Stimulated activated naive CD8-positive, alpha-beta T cell treated with anti-CD3 and anti-CD28 coated beads, Interleukin-15, Interleukin-2, amounts not matched to agents 100 ng/mL and 50 ng/mL, for 24 hours (primary cell): ENCODE measurements around the gene SMG5.

ENCODE experiments used
- H3K27ac Mint-ChIP-seq: one replicate; pipeline ENCODE4 v1.8.0; 2021; ENCODE audit warnings: mild to moderate bottlenecking, mixed read lengths
- H3K27me3 Mint-ChIP-seq: one replicate; pipeline ENCODE4 v1.8.0; 2021; ENCODE audit warnings: mixed read lengths
- H3K36me3 Mint-ChIP-seq: one replicate; pipeline ENCODE4 v1.8.0; 2021; ENCODE audit warnings: low read depth, mixed read lengths
- H3K4me1 Mint-ChIP-seq: one replicate; pipeline ENCODE4 v1.8.0; 2021; ENCODE audit warnings: low read depth, mixed read lengths
- H3K4me3 Mint-ChIP-seq: one replicate; pipeline ENCODE4 v1.8.0; 2021; ENCODE audit warnings: mild to moderate bottlenecking, mixed read lengths
- H3K9me3 Mint-ChIP-seq: one replicate; pipeline ENCODE4 v1.8.0; 2021; ENCODE audit warnings: mixed read lengths

SMG5 gene

DNA sequence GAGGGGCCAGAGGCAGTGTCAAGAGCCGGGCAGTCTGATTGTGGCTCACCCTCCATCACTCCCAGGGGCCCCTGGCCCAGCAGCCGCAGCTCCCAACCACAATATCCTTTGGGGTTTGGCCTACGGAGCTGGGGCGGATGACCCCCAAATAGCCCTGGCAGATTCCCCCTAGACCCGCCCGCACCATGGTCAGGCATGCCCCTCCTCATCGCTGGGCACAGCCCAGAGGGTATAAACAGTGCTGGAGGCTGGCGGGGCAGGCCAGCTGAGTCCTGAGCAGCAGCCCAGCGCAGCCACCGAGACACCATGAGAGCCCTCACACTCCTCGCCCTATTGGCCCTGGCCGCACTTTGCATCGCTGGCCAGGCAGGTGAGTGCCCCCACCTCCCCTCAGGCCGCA, 40.7 kb downstream of the SMG5 start, which contains the start of gene BGLAP:
Gene BGLAP, plus strand, starts transcription at position 259 of the 400 bp plus-strand sequence. Its CDS starts 48 bp downstream, at position 307.
- no peaks in the 10 kb centered on the region for H3K9me3 Mint-ChIP-seq
- H3K4me3 Mint-ChIP-seq, result no peak within 1 kb of the TSS
- no peaks in the 10 kb centered on the region for H3K27me3 Mint-ChIP-seq
- H3K4me1 Mint-ChIP-seq, result peaks cover 33% of the 10 kb centered on the region
- H3K36me3 Mint-ChIP-seq, result peaks cover 37% of the 10 kb centered on the region
- peak within 1 kb of the TSS; percentile 36 for H3K27ac Mint-ChIP-seq

DNA sequence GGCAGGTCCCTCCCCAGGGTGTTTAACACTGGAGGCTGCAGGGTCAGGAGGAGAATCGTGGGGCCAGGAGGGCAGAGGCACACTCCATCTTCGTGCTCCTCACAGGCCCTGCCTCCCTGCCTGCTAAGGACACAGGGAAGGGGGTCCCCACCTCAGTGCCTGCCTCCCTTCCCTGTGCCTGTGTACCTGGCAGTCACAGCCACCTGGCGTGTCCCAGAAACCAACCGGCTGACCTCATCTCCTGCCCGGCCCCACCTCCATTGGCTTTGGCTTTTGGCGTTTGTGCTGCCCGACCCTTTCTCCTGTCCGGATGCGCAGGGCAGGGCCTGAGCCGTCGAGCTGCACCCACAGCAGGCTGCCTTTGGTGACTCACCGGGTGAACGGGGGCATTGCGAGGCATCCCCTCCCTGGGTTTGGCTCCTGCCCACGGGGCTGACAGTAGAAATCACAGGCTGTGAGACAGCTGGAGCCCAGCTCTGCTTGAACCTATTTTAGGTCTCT, 41.3 kb downstream of the SMG5 start:
- Mint-ChIP-seq H3K9me3 (no peaks in the 10 kb centered on the region), H3K4me3 (no peak overlapping the region), H3K36me3 (peaks cover 42% of the 10 kb centered on the region), H3K27me3 (no peaks in the 10 kb centered on the region), H3K4me1 (peaks cover 33% of the 10 kb centered on the region), H3K27ac (peak overlapping the region; percentile 15)

DNA sequence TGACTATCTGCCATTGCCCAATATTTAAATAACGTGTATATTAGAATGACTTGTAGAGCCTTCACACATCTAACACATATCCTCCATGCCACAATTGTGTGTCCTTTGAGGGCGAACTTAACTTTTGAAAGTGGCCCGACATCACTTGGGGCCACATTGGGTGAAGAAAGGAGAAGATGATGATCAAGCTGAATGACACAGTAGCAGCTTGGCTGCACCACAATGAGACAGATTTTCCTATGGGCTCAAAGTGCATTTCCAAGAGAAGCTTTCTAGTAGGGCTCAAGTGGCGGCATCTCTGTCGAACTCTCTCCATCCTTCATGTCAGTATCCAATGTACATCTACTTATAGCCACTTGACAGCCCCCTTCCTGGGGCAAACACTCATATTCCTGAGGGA, 44.4 kb downstream of the SMG5 start:
- H3K9me3 Mint-ChIP-seq, result no peaks in the 10 kb centered on the region
- peak overlapping the region; percentile 79 for H3K27ac Mint-ChIP-seq
- H3K4me3 Mint-ChIP-seq, result no peak overlapping the region
- peaks cover 13% of the 10 kb centered on the region for H3K4me1 Mint-ChIP-seq
- no peaks in the 10 kb centered on the region for H3K27me3 Mint-ChIP-seq
- peaks cover 57% of the 10 kb centered on the region for H3K36me3 Mint-ChIP-seq

DNA sequence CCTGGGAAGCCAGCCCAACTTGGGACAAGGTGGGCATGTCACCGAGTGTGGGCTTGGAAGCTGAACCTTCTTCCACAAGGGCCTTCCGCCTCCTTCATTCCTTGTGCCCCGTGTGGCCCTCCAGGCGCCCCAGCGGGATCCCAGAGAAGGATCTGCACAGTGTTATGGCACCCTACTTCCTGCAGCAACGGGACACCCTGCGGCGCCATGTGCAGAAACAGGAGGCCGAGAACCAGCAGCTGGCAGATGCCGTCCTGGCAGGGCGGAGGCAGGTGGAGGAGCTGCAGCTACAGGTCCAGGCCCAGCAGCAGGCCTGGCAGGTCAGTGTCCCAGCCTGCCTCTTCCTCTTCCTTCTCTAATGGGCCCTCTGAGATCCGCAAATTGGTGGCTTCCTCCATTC, 46.5 kb downstream of the SMG5 start:
- H3K4me3 Mint-ChIP-seq, result no peak overlapping the region
- H3K27ac Mint-ChIP-seq, result no peak overlapping the region
- no peaks in the 10 kb centered on the region for H3K9me3 Mint-ChIP-seq
- H3K36me3 Mint-ChIP-seq, result peaks cover 57% of the 10 kb centered on the region
- H3K4me1 Mint-ChIP-seq, result peaks cover 13% of the 10 kb centered on the region
- H3K27me3 Mint-ChIP-seq, result no peaks in the 10 kb centered on the region

DNA sequence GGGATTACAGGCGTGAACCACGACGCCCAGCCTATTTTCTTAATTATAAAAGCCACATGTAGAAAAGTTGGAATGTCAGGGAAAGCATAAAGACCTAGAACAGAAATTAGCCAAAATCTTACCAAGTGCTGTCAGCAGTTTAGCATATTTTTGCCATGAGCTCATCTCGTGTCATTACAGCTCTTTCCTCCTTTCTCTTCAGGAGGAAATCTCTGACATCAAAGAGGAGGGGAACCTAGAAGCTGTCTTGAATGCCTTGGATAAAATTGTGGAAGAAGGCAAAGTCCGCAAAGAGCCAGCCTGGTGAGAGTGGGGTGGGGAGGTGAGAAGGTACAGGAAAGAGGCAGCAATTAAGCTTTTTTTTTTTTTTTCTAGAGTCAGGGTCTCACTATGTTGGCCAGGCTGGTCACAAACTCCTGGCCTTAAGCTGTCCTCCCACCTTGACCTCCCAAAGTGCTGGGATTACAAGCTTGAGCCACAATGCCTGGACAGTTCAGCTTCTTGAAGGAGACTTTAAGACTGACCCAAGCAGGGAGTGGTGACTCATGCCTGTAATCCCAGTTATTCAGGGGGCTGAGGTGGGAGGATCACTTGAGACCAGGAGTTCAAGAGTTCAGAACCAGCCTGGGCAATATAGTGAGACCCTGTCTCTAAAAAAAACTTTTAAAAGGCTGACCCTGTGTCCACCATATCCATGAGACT, 49.0 kb downstream of the SMG5 start:
- Mint-ChIP-seq H3K4me3 (no peak overlapping the region), H3K4me1 (peaks cover 16% of the 10 kb centered on the region), H3K36me3 (peaks cover 52% of the 10 kb centered on the region), H3K27ac (no peak overlapping the region), H3K27me3 (no peaks in the 10 kb centered on the region), H3K9me3 (no peaks in the 10 kb centered on the region)

DNA sequence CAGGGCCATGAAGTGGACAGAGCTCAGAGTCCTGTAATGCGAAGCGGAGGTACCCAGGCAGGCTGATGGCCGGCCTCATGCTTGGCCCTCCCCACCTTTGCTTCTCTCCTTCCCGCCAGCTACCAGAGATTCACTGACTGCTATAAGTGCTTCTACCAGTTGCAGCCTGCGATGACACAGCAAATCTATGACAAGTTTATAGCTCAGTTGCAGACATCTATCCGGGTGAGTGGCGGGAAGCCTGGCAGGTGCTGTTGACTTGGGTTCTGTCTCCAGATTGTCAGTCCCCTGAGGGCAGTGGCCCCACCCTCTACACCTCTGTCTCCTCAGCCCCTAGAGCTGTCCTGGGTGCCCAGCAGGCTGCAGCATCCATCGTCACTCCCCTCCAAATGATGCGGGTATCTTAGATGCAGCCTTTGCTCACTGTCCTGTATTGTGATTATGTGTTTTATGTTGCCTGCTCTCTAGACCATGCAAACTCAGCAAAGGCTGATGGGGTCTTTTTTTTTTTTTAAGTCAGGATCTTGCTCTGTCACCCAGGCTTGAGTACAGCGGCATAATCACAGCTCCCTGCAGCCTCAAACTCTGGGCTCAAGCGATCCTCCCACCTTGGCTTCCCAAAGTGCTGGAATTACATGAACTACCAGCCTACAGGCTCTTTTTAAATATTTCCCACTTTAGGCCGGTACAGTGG, 50.3 kb downstream of the SMG5 start:
- Mint-ChIP-seq H3K9me3 (no peaks in the 10 kb centered on the region), H3K27ac (no peak overlapping the region), H3K27me3 (no peaks in the 10 kb centered on the region), H3K36me3 (peaks cover 46% of the 10 kb centered on the region), H3K4me1 (peaks cover 11% of the 10 kb centered on the region), H3K4me3 (no peak overlapping the region)

DNA sequence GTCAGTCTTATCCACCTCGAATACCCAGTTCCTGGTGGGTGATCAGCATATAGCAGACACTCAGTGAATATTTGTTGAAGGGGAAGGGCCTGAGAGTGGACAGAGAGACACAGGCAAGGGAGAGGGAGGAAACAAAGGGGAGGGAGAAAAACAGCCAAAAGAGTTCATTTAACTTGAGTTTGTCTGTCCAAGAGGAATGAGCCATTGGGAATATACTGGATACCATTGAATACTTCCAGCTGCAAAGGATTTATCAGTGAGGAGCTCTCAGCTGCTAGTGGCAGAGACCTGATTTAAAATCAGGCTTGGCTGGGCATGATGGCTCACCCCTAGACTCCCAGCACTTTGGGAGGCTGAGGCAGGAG, 52.2 kb downstream of the SMG5 start:
- Mint-ChIP-seq H3K36me3 (peaks cover 42% of the 10 kb centered on the region), H3K9me3 (no peaks in the 10 kb centered on the region), H3K4me1 (peaks cover 25% of the 10 kb centered on the region), H3K27ac (no peak overlapping the region), H3K4me3 (no peak overlapping the region), H3K27me3 (no peaks in the 10 kb centered on the region)

DNA sequence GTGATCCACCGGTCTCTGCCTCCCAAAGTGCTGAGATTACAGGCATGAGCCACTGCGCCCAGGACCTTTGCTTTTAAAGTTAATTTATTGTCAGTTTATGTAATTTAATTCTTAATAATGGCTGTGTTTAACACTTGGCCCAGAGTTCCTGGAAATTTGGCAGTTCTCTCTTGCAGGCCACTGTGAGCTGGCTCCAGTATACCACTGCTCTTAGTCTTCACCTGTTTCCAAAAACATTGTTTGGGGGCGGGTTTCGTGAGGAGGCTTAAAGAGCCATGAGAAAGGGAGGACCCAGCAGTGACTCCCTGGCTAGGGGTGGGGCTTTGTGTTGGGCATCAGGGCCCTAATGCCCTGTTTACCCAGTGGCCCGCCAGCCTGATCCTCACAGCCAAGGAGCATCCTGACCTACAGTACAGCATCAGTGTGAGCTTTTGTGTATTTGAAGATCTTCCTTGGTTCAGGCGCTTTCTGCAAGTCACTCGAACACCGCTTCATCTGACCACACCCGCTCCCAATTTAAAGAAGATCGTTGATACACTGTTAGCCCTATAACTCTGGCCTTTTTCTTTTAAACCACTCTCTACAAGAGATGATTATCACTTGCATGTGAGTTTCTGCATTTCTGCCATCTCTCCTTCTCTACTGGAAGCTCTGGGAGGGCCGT, 52.7 kb downstream of the SMG5 start:
- Mint-ChIP-seq H3K4me1 (peaks cover 29% of the 10 kb centered on the region), H3K27me3 (no peaks in the 10 kb centered on the region), H3K4me3 (no peak overlapping the region), H3K9me3 (no peaks in the 10 kb centered on the region), H3K27ac (no peak overlapping the region), H3K36me3 (peaks cover 46% of the 10 kb centered on the region)

DNA sequence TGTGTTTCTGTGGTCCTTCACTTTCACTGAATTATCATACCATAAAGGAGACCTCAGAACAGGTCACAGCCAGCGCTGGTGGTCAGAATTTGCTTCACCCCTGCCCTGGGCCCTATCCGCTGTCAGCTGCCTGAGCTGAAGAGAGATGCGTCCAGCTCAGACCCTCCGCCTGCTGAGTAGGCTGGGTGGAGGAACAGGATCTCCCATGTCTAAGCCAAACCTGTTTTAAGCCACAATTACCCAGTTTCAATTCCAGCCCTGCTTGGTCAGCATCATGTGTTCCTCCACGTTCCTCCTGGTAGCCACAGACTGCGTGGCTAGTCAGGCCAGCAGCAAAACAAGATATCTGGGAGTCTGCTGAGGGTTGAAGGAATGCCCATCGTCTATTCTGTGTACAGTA, 54.1 kb downstream of the SMG5 start:
- H3K4me1 Mint-ChIP-seq, result peaks cover 44% of the 10 kb centered on the region
- H3K27ac Mint-ChIP-seq, result peak overlapping the region; percentile 82
- H3K36me3 Mint-ChIP-seq, result peaks cover 48% of the 10 kb centered on the region
- H3K4me3 Mint-ChIP-seq, result no peak overlapping the region
- no peaks in the 10 kb centered on the region for H3K9me3 Mint-ChIP-seq
- no peaks in the 10 kb centered on the region for H3K27me3 Mint-ChIP-seq

DNA sequence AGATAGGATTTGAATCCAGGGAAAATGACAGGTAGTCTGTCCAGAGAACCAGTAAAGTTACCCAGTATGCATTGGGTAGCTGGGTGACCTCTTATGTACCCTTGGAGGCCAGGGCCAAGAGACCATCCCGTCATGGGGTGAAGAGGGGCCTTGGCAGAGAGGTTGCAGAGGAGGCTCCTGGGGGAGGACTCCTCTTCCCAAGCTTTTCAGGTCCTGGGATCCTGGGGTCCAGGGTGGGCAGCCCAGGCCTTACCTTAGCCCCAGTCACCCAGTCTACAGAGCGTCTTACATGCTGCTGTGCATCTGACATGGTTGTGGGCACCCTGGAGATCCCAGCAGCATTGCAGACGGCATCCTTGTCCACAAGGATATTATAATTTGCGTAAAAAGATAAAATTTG, 55.8 kb downstream of the SMG5 start:
- peaks cover 59% of the 10 kb centered on the region for H3K36me3 Mint-ChIP-seq
- H3K27ac Mint-ChIP-seq, result peak overlapping the region; percentile 96
- H3K4me3 Mint-ChIP-seq, result peak overlapping the region; percentile 45
- H3K4me1 Mint-ChIP-seq, result peaks cover 61% of the 10 kb centered on the region
- no peaks in the 10 kb centered on the region for H3K27me3 Mint-ChIP-seq
- H3K9me3 Mint-ChIP-seq, result no peaks in the 10 kb centered on the region

DNA sequence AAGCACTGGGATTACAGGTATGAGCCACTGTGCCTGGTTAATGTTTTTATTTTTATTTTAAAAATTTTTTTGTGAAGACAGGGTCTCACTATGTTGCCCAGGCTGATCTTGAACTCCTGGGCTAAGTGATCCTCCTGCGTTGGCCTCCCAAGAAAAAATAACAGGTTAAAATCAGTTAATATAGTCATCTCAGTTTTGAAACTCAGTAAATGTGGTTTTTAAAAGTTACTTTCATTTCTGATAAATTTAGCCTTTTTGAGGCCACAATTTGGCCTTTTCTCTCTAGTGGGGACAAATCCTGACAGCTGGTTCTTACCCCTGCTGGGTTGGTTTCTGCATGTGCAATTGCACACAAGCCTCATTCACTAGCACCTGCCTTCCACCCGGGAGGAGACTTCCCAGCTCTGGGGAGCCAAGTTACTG, 56.5 kb downstream of the SMG5 start:
- Mint-ChIP-seq H3K27ac (peak overlapping the region; percentile 96), H3K4me1 (peaks cover 67% of the 10 kb centered on the region), H3K27me3 (no peaks in the 10 kb centered on the region), H3K4me3 (peak overlapping the region; percentile 45), H3K36me3 (peaks cover 66% of the 10 kb centered on the region), H3K9me3 (no peaks in the 10 kb centered on the region)

DNA sequence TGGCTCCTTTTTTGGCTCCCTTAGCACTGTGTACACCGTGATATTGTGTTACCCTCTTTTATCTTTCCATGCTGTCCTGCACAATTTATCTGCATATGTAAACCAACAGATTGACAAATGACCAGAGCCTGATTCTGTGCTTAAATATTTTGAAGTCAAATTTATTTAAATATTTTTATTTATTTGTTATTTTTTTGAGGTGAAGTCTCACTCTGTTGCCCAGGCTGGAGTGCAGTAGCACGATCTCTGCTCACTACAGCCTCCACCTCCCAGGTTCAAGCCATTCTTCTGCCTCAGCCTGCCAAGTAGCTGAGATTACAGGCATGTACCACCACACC, 57.0 kb downstream of the SMG5 start:
- Mint-ChIP-seq H3K27ac (peak overlapping the region; percentile 85), H3K4me1 (peaks cover 72% of the 10 kb centered on the region), H3K36me3 (peaks cover 70% of the 10 kb centered on the region), H3K27me3 (no peaks in the 10 kb centered on the region), H3K4me3 (peak overlapping the region; percentile 67), H3K9me3 (no peaks in the 10 kb centered on the region)

DNA sequence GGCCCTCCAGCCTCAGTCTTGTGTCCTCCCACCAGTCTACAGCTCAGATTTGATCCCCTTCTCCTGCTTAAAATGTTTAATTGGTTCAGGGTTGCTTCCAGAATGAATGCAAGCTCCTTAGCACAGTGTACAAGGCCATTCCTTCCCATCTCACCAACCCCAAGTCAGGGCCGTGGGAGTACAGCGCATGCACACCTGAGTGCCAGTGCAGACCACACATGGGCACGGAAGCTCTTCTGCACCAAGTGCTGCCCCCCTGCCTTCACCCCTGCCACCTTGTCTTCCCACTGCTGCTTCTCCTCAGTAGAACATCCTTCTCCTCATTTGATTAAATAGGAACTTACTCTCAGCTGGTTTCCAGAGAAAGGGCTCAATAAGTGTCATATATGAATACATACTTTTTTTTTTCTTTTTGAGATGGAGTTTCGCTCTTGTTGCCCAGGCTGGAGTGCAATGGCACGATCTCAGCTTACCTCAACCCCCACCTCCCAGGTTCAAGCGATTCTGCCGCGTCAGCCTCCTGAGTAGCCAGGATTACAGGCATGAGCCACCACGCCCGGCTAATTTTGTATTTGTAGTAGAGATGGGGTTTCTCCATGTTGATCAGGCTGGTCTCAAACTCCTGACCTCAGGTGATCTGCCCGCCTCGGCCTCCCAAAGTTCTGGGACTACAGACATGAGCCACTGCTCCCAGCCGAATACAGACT, 60.5 kb downstream of the SMG5 start:
- peak overlapping the region; percentile 100 for H3K27ac Mint-ChIP-seq
- H3K4me3 Mint-ChIP-seq, result peak overlapping the region; percentile 81
- H3K9me3 Mint-ChIP-seq, result no peaks in the 10 kb centered on the region

DNA sequence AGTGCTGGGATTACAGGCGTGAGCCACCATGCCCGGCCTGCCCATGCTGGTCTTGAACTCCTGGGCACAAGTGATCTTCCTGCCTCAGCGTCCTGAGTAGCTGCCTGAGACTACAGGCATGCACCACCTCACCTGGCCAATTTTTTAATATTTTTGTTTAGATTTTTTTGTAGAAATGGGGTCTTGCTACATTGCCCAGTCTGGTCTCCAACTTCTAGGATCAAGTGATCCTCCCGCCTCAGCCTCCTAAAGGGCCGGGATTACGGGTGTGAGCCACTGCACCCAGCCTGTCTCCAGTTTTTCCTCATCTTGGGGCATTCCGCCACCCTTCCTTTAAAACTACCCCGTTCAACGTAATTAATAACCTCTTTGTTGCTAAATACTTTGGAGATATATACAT, 62.4 kb downstream of the SMG5 start:
- no peaks in the 10 kb centered on the region for H3K27me3 Mint-ChIP-seq
- peaks cover 52% of the 10 kb centered on the region for H3K36me3 Mint-ChIP-seq
- peak overlapping the region; percentile 99 for H3K27ac Mint-ChIP-seq
- H3K9me3 Mint-ChIP-seq, result no peaks in the 10 kb centered on the region
- peaks cover 90% of the 10 kb centered on the region for H3K4me1 Mint-ChIP-seq
- no peak overlapping the region for H3K4me3 Mint-ChIP-seq

More for the DNA sequence above, 60.5 kb downstream of the SMG5 start:
- Mint-ChIP-seq H3K27me3 (no peaks in the 10 kb centered on the region), H3K36me3 (peaks cover 62% of the 10 kb centered on the region), H3K4me1 (peaks cover 94% of the 10 kb centered on the region)

DNA sequence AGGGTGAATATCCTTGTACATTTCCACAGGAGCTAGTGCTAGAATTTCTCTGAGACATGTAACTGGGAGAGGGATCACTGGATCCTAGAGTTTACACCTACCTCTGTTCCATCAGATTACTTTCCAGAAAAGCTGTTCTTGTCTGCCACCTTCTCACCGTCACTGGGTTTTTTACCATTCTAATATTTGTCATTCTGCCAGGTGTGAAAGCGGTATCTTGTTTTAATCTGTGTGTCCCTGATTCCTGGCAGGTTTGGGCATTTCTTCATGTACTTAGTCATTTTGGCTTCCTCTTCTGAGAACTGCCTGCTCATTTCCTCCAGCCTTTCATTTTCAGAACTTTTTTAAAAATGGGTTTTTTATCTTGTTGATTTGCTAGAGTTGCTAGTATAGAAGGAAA, 64.8 kb downstream of the SMG5 start:
- Mint-ChIP-seq H3K27ac (peak overlapping the region; percentile 99), H3K4me3 (peak overlapping the region; percentile 80), H3K36me3 (peaks cover 56% of the 10 kb centered on the region), H3K9me3 (no peaks in the 10 kb centered on the region), H3K4me1 (peaks cover 89% of the 10 kb centered on the region), H3K27me3 (no peaks in the 10 kb centered on the region)
